WI38 (cell line): ENCODE results near the gene RBM10.

Source experiments
- H3K4me3 ChIP-seq: 2 replicates; pipeline ENCODE4 v1.5.1; 2011; ENCODE audit warnings: low read depth, mild to moderate bottlenecking, control low read depth, low read length
- TF ChIP-seq, protein P1 (sequence below): IDR thresholded peaks from 2 replicates; pipeline ENCODE4 v1.5.1; 2012; ENCODE audit warnings: low read depth, mild to moderate bottlenecking, control low read depth, low read length

Gene RBM10

GRCh38 chrX:47169726-47170515, 24.9 kb downstream of the RBM10 start:
- TF ChIP-seq, protein P1, sequence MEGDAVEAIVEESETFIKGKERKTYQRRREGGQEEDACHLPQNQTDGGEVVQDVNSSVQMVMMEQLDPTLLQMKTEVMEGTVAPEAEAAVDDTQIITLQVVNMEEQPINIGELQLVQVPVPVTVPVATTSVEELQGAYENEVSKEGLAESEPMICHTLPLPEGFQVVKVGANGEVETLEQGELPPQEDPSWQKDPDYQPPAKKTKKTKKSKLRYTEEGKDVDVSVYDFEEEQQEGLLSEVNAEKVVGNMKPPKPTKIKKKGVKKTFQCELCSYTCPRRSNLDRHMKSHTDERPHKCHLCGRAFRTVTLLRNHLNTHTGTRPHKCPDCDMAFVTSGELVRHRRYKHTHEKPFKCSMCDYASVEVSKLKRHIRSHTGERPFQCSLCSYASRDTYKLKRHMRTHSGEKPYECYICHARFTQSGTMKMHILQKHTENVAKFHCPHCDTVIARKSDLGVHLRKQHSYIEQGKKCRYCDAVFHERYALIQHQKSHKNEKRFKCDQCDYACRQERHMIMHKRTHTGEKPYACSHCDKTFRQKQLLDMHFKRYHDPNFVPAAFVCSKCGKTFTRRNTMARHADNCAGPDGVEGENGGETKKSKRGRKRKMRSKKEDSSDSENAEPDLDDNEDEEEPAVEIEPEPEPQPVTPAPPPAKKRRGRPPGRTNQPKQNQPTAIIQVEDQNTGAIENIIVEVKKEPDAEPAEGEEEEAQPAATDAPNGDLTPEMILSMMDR = no peak
- no peak overlapping the region for H3K4me3 ChIP-seq

DNA sequence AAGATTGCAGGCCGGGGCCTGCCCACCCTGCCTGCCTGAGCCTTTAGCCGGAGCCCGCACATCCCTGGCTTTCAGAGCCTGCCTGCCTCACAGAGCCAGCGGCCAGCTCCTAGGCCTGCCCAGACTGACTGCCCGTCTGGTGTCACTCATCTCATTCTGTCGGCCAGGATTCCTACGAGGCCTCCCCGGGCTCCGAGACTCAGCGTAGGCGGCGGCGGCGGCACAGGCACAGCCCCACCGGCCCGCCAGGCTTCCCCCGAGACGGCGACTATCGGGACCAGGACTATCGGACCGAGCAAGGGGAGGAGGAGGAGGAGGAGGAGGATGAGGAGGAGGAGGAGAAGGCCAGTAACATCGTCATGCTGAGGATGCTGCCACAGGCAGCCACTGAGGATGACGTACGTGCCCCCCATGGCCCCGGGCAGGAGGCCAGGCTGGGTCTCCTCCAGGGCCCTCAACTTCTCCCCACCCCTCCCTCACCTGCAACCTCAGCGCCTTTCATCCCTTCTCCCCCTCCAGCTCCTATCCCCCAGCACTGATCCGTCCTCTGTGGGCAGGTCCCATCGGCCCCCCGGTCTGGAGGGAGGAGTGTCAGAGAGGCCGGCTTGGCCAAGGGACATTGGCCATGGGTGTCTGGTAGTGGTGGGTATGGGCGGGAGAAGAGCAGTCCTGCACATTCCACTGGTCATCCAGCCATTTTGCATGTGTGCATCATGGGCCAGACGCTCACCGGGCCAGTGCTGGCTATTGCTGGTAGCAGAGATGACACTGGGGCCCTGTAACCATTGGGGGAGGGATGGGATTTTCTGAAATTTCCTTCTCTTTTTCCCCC, 26.1 kb downstream of the RBM10 start:
- TF ChIP-seq, protein P1 = no peak
- H3K4me3 ChIP-seq = no peak overlapping the region

DNA sequence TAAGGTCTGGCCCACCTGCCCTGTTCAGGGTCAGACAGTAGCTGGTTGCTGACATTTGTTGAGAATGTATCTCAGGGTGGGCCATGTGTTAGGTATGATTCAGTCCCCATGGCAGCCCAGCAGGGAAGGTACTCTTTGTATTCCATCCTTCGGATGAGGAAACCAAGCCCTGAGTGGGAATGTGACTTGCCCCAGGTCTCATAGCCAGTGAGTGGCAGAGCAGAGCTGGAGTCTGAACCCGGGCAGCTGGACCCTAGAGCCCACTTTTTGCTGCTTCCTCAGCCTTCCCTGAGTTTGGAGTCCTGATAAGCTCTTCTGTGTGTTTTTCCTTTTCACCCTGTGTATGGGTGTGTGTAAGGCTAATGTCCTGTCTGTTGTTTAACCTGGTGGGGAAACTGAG, 27.0 kb downstream of the RBM10 start:
- H3K4me3 ChIP-seq = no peak overlapping the region
- TF ChIP-seq, protein P1 = no peak

- H3K4me3 ChIP-seq = no peak overlapping the region
- TF ChIP-seq, protein P1 = no peak
These were observed 27.5 kb downstream of the RBM10 start for GRCh38 chrX:47172549-47172948.

DNA sequence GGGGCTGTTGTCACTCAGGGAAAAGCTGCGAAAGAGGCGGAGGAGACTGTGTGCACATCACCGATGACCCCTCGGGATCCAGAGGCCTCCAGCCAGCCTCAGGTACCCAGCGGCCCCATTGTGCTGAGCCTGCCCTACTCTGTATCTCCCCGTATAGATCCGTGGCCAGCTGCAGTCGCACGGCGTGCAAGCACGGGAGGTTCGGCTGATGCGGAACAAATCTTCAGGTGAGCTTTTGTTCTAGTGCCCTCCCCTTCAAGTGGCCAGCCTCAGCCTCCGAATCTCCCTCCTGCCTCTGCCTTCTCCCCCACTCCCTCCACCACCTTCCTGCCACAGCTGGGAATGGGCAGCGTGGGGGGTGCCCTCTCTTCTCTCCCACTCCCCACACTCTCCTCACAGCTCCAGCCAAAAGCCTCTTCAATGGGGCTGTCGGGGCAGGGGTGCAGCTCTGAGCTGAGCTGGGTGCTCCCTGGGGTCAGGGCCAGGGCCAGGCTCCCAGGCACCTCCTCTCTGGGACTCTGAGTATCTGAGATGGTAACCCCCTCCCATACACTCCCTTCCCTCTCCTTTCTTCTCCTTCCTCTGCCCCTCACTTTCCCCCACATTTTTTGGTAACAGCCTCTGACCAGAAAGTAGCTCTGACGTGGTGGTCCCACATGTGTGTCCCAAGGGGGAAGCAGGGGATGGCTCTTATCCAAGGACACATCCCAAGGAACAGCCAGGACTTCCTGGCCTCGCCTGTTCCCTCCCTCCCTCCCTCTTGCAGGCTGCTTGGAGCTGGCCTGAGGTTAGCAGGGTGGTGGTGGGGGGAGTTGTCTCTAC, 28.2 kb downstream of the RBM10 start:
- TF ChIP-seq, protein P1 = no peak
- no peak overlapping the region for H3K4me3 ChIP-seq

DNA sequence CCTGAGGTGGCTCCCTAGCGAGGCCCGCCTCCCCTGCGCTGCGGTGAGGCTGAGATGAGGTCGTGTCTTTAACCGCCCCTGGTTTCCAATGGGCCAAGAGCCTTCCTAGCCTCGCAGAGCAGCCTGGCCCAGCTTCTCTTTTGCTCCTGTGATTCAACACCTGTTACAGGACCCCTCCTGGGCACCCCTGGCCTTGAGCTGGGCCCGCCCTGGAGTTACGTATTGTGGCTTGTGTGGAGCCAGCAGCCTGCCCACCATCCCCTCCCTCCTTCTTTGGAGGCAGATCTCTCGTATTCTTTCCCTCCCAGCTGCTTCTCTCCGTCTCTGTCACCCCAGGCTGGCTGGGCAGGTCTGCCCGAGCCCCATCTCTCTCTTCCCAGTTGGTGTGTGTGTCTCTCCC, 29.4 kb downstream of the RBM10 start:
- TF ChIP-seq, protein P1 = no peak
- no peak overlapping the region for H3K4me3 ChIP-seq
